Measurements from ENCODE around the gene MACROD2. TPM values are rescaled to one million over a fixed set of nuclear protein-coding genes. Genes with fewer than 3 reads are reported as not detected.

MACROD2 gene
- total RNA-seq, 1 experiment from 2014 or later, result 1.4 TPM

DNA sequence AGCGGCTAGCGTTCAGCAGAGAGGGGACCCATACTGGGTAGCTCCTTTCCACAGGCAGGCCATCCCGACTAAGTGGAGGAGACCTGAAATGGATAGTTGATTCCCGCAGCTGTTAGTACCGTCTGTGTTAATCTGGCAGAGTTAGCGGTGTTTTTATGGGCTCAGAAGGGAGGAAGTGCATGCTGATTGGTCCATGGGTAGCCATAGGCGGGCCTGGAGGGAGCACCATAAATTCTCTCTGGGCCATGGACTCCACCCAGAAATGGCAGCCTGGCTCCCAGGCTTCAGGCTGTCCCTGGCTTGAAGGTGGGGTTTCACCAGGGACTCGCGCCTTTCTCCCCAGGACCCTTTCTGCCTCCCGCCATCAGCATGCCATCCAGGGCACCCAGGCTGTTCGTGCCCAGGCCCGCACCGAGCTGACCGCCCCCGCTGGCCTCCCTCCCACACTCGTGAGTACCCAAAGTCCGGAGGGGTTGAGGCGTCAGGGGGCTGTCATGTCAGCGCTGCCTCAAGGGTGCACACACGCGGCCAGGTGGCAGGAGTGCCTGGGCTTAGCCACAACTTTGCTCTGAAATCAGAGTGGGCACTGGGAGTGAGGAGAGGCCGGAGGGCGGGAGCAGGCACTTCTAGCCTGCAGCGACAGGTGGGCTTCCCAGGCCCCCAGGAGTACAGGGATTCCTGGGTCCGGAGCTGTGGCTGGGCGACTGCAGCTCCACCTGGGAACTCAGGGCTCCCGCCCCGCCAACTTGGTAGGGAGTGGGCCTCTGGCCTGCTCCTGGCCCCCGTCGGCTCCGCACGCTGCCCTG lies 1036.4 kb downstream of the MACROD2 start:
- intact Hi-C loops (cut with micrococcal nuclease; ENCODE audit: unreplicated experiment), result no loop called here
- no peak for TF ChIP-seq EZH2 (IDR thresholded peaks at IDR 0.05; ENCODE audit: borderline replicate concordance, low read depth, low read length, poor library complexity, severe bottlenecking)
- TF ChIP-seq, protein P1, sequence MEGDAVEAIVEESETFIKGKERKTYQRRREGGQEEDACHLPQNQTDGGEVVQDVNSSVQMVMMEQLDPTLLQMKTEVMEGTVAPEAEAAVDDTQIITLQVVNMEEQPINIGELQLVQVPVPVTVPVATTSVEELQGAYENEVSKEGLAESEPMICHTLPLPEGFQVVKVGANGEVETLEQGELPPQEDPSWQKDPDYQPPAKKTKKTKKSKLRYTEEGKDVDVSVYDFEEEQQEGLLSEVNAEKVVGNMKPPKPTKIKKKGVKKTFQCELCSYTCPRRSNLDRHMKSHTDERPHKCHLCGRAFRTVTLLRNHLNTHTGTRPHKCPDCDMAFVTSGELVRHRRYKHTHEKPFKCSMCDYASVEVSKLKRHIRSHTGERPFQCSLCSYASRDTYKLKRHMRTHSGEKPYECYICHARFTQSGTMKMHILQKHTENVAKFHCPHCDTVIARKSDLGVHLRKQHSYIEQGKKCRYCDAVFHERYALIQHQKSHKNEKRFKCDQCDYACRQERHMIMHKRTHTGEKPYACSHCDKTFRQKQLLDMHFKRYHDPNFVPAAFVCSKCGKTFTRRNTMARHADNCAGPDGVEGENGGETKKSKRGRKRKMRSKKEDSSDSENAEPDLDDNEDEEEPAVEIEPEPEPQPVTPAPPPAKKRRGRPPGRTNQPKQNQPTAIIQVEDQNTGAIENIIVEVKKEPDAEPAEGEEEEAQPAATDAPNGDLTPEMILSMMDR (conservative IDR thresholded peaks at IDR 0.05; ENCODE audit: low read depth, low read length), result no peak
- BruUV-seq (replicated peaks), result no TSS peak
- DNase-seq (ENCODE audit: low spot score), result no peak
- POLR2A ChIA-PET (ENCODE audit: low non-redundant PET), result no interaction called here
- Histone ChIP-seq H3K4me3 (ENCODE audit: low read depth, low read length, poor library complexity, severe bottlenecking) (no peak overlapping the region), H3K27me3 (replicated peaks; ENCODE audit: insufficient read depth, low read depth, low read length, poor library complexity) (no peaks in the 10 kb centered on the region), H3K27ac (ENCODE audit: low read depth, low read length, poor library complexity, severe bottlenecking) (no peak overlapping the region), H3K36me3 (ENCODE audit: insufficient read depth, low read length, poor library complexity, severe bottlenecking) (no peaks in the 10 kb centered on the region), H3K9me3 (ENCODE audit: low read depth, low read length, poor library complexity, severe bottlenecking) (peaks cover 11% of the 10 kb centered on the region), H3K4me1 (ENCODE audit: insufficient read depth, low read length, poor library complexity, severe bottlenecking) (no peaks in the 10 kb centered on the region)
- CTCF ChIA-PET, result no interaction called here

DNA sequence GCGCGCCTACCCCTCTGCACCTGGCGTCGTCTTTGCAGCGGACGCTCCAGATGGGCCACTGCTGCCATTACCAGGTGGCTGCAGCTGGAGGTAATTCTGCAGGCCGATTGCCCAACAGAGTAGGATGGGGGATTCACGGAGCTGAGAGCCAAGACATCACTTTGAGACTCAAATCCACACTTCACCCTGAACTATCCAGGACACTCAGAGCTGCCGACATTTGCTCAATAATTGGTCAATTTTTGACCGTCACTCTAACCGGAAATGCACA lies 1037.0 kb downstream of the MACROD2 start:
- ChIA-PET CTCF (no interaction called here), POLR2A (ENCODE audit: low non-redundant PET) (no interaction called here)
- no peak overlapping the region for H3K27ac ChIP-seq (ENCODE audit: low read depth, low read length, poor library complexity, severe bottlenecking)
- H3K27me3 ChIP-seq (replicated peaks; ENCODE audit: insufficient read depth, low read depth, low read length, poor library complexity), result no peaks in the 10 kb centered on the region
- H3K4me3 ChIP-seq (ENCODE audit: low read depth, low read length, poor library complexity, severe bottlenecking), result no peak overlapping the region
- intact Hi-C loops (cut with micrococcal nuclease; ENCODE audit: unreplicated experiment), result no loop called here
- peaks cover 11% of the 10 kb centered on the region for H3K9me3 ChIP-seq (ENCODE audit: low read depth, low read length, poor library complexity, severe bottlenecking)
- no peaks in the 10 kb centered on the region for H3K36me3 ChIP-seq (ENCODE audit: insufficient read depth, low read length, poor library complexity, severe bottlenecking)
- TF ChIP-seq EZH2 (IDR thresholded peaks at IDR 0.05; ENCODE audit: borderline replicate concordance, low read depth, low read length, poor library complexity, severe bottlenecking), result no peak
- TF ChIP-seq, protein P1 (conservative IDR thresholded peaks at IDR 0.05; ENCODE audit: low read depth, low read length), result no peak
- H3K4me1 ChIP-seq (ENCODE audit: insufficient read depth, low read length, poor library complexity, severe bottlenecking), result no peaks in the 10 kb centered on the region
- no peak for DNase-seq (ENCODE audit: low spot score)
- BruUV-seq (replicated peaks), result no TSS peak

DNA sequence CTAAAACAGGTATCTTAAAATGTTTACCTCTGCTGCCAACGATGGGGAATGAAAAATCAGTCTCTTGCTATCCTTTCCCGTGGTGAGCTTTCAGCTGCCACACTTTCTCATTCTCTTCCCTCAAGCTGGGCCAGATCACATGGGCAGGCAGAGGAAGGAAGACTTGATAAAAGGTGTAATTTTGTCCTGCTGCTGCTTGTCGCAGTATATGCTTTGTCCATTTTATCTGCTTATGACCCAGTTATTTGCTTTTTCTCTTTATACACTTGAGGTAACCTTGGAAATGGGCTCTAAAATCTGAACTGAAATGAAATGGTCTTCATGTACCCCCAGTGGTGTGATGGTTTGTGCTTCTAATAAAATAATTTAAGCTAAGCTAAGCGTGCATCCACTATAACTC lies 1038.0 kb downstream of the MACROD2 start:
- H3K4me1 ChIP-seq (ENCODE audit: insufficient read depth, low read length, poor library complexity, severe bottlenecking), result no peaks in the 10 kb centered on the region
- intact Hi-C loops (cut with micrococcal nuclease; ENCODE audit: unreplicated experiment), result no loop called here
- H3K36me3 ChIP-seq (ENCODE audit: insufficient read depth, low read length, poor library complexity, severe bottlenecking), result no peaks in the 10 kb centered on the region
- ChIA-PET POLR2A (ENCODE audit: low non-redundant PET) (no interaction called here), CTCF (no interaction called here)
- H3K9me3 ChIP-seq (ENCODE audit: low read depth, low read length, poor library complexity, severe bottlenecking), result peaks cover 11% of the 10 kb centered on the region
- no TSS peak for BruUV-seq (replicated peaks)
- no peaks in the 10 kb centered on the region for H3K27me3 ChIP-seq (replicated peaks; ENCODE audit: insufficient read depth, low read depth, low read length, poor library complexity)
- H3K27ac ChIP-seq (ENCODE audit: low read depth, low read length, poor library complexity, severe bottlenecking), result no peak overlapping the region
- DNase-seq (ENCODE audit: low spot score), result no peak
- TF ChIP-seq, protein P1 (conservative IDR thresholded peaks at IDR 0.05; ENCODE audit: low read depth, low read length), result no peak
- no peak for TF ChIP-seq EZH2 (IDR thresholded peaks at IDR 0.05; ENCODE audit: borderline replicate concordance, low read depth, low read length, poor library complexity, severe bottlenecking)
- no peak overlapping the region for H3K4me3 ChIP-seq (ENCODE audit: low read depth, low read length, poor library complexity, severe bottlenecking)
